GM18511 (cell line): ENCODE data around the gene DHRSX.
"Not testable (repeated sequence)": the region's sequence is repeated elsewhere in the genome, so short reads cannot be mapped to it uniquely, and the experiment has no call there.

ENCODE experiments used
- ATAC-seq: cut with Tn5 transposase; IDR thresholded peaks from one replicate; pipeline ENCODE4 v1.9.1; 2021; ENCODE audit warnings: mild to moderate bottlenecking, moderate library complexity; ENCODE audit not compliant: unreplicated experiment

The DHRSX gene

DNA sequence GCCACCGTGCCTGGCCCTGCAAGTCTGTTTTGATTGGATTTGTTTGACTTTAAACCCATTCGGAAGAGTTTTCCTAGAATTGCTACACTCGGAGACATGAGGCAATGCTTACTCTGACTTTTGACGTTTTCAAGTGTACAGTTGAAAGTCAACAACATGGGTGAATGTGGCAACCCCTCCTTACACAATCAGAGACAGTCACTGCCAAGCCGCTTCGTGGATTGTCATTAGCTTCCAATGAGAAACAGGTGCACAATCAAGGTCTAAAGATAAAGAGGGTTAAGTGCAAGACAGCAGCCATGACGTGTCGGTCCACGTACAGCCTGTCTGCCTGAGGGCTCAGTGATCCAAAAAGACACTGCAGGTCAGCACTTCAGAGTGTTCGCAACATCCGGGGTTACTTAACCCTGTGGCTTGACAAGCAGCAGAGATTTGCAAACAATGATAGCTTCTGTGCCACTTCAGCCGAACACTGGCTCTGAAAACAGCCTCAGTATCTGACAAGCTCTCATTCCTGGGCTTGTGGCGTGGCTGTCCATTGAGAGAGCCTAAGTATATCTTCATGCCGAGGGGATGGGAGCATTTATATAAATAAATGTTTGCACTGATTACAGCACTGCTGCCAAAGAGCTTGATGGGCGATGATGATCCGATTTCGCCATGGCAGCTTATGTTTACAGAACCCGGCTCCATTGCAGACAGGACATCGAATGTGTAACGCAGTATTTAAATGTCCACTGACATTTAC, 180.0 kb downstream of the DHRSX start:
- no peak for ATAC-seq

GRCh38 chrX:2320089-2320488, 180.7 kb downstream of the DHRSX start:
- no peak for ATAC-seq

GRCh38 chrX:2318371-2318770, 182.4 kb downstream of the DHRSX start:
- no peak for ATAC-seq

DNA sequence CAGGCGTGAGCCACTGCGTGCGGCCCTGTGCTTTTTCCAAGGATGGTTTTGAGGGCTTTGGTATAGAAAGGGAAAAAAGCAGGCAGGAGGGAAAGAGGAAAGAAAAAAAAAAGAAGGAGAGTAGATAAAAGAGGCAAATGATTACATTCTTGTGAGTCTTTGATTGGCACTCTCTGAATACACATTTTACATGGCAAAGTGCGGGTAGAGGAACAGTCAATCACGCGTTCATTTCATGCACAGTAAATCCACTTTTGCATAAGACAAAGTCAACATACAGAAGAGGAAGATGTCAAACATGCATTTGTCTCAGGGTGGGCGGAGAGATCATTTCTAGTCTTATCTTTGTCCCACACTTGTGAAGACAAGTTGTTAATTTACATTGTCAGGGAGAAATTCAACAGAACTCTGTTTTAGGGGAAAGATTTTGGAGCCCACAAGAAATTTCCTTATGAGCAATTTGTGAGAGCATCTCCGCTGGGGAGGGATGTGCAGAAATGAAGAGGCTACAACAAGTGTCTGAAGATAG, 183.2 kb downstream of the DHRSX start:
- no peak for ATAC-seq

GRCh38 chrX:2316534-2316933, 184.2 kb downstream of the DHRSX start:
- ATAC-seq, result no peak

DNA sequence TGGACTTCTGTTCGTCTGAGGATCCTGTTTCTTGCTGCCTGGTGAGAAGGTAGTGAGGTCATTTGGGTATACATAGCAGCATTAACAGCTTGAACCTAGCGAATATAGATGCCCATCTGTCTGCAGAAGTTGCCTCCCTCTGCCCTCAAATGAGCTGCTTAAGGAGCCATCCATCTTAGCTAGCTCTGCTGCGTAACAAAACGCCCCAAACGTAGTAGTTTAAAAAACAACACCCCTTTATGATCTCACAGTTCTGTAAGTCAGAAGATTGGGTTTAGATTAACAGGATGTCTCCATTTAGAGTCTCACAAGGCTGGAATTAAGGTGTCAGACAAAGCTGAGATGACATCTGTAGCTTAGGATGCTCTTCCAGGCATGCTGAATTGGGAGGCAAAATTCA, 185.3 kb downstream of the DHRSX start:
- ATAC-seq, result no peak

- no peak for ATAC-seq
Observed at GRCh38 chrX:2314831-2315365, 185.9 kb downstream of the DHRSX start.

DNA sequence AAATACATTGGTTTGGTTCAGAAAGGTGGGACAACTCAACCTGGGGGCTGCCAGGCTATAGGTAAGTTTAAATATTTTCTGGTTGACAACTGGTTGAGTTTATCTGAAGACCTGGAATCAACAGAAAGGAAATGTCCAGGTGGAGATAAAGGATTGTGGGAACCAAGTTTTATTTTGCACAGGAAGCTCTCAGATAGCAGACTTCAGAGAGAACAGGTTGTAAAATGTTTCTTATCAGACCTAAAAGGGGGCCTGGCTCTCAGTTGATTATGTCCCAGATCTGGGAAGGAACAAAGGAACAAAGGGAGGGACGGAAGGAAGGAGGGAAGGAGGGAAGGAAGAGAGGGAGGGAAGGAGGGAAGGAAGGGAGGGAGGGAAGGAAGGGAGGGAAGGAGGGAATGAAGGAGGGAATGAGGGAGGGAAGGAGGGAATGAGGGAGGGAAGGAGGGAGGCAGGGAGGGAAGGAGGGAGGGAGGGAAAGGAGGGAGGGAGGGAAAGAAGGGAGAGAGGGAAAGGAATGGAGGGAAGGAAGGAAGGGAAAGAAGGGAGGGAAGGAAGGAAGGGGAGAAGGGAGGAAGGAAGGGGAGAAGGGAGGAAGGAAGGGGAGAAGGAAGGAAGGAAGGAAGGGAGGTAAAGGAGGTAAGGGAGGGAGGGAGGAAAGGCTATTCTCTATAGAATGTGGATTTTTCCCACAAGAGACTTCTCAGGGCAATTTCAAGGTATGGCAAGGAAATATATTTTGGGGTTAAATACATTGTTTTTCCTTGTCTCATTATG, 186.7 kb downstream of the DHRSX start:
- ATAC-seq, result no peak

DNA sequence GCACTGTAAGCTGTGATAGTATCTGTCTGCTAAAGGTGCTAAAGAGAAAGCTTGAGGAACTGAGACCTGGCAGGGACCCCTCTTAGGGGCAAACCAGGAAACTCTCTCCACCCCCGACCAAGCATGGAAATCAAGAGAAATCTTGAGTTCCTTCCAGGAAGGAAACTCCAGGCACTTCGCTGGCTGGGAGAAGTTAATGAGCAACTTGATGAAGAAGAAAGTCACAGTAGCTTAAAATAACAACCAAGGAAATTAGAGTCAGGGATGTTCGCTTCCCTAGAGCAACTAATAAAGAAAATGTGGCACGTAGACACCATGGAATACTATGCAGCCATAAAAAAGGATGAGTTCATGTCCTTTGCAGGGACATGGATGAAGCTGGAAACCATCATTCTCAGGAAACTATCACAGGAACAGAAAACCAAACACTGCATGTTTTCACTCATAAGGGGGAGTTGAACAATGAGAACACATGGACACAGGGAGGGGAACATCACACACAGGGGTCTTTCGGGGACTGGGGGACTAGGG, 188.7 kb downstream of the DHRSX start:
- not testable (repeated sequence) for ATAC-seq

GRCh38 chrX:2311501-2311900, 189.3 kb downstream of the DHRSX start:
- no peak for ATAC-seq

GRCh38 chrX:2301901-2302300, 198.9 kb downstream of the DHRSX start:
- ATAC-seq, result no peak

DNA sequence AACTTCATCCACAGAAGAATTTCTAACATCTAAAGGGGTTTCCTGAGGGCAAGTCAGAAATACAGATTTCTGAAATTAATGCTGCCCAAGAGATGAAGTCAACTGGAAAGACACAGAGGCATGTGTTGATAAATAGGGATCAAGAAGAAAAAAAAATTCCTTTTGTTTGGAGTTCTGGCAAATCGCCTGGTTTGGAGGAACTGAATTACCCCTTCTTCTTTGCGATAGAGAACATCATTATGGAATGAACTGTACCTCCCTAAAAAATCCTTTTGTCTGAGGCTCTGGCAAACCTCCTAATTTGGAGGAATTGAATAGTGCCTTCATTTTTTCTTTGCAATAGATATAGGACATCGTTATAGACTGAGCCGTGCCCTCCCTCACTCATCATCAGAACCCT, 200.9 kb downstream of the DHRSX start:
- no peak for ATAC-seq

- ATAC-seq, result no peak
Observed at GRCh38 chrX:2286731-2287130, 214.0 kb downstream of the DHRSX start.

DNA sequence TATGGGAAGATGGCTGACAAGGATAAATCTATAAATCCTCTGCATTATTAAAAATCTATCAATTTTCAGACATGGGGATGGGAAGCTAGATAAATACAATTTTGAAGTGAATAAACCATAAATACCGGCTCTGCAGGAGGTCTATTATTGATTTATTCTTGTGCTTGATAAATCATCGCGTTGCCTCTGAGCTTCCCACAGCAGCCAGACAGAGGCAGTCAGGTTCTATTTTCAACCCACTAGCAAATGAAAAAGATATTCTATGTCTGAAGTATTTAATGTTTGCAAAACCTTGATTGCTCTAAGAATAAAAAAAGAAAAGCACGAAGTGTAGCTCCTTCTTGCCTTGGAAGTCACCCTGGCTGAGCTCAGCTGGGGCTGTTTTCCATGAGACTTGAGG, 216.2 kb downstream of the DHRSX start:
- no peak for ATAC-seq

DNA sequence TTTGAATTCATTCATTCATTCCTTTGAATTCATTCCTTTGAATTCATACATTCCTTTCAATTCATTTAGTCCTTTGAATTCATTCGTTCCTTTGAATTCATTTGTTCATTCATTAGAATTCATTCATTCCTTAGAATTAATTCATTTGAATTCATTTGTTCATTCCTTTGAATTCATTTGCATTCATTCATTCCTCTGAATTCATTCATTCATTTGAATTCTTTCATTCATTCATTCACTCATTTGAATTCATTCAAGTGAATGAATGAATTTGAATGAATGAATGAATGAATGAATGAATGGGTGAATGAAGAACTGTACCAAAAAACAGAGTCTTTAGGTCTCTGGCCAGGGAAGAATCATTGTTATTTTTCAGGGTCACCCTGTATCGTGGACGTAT, 216.6 kb downstream of the DHRSX start:
- ATAC-seq, result no peak

DNA sequence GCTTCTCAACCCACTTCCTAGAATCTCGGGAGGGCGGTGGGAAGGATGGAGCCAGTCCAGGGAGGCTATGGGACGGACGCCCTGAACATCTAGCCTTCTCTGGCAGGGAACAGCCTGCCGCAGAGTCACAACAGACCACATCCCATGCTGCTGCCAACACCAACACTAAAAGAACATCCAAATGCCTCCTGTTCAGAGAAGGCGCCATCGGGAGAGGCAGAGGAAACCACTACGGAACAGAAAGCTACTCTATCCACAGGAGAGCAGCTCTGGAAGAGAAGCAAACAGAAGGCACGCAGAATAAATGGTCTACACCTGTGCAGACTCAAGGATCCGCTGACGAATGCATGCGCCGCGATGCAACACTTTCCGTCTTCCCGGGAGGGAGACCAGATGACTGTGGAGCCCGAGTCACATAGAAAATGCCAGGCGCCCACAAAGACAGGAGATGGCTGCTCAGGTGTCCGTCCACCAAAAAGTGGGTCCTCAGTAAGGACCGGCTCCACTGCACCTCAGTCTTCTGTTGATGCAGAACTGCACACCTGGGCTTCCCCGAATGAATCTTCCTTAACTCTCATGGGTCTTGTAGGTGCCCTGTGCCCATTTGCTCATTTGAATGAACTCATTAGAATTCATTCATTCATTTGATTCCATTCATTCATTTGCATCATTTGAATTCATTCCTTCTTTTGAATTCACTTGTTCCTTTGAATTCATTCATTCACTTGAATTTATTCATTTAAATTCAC, 217.5 kb downstream of the DHRSX start:
- ATAC-seq, result no peak

DNA sequence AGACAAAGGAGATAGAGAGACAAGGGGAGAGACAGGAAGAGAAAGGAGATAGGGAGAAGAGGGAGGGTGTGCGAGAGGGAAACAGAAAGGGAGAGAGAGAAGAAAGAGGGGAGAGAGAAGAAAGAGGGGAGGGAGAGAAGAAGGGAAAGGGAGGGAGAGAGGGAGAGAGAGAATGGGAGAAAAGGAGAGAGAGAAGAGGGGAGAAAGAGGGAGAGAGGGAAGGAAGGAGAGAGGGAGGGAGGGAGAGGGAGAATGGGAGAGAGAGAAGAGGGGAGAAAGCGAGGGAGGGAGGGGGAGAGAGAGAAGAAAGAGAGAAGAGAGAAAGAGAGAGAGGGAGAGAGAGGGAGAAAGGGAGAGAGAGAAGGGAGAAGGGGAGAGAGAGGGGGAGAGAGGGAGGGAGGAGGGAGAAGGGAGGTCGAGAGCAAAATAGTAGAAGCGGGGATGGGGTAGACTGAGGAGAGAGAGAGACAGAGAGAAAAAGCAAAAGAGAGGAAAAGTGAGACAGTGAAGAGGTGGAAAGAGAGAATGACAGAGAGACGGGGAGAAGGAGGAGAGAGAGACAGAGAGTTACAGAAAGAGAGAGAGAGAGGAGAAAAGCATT, 218.2 kb downstream of the DHRSX start:
- ATAC-seq, result no peak

DNA sequence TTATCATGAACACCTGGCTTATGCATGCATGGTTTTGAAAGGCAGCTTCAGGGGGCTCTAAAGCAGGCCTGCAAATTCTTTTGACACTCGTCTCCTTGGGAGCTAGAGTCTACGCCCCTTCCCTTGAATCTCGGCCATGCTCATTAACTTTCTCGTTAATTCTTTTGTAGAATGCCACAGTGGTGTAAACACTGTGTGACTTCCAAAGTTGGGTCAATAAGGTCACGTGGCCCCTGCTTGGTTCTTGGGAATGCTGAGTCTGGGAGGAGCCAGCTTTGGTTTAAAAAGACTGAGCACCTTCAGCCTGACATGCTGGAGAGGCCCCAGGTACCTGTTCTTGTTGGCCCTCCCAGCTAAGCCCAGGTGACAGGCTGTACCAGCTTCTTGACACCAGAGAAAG, 228.4 kb downstream of the DHRSX start:
- no peak for ATAC-seq

GRCh38 chrX:2271595-2271994, 229.2 kb downstream of the DHRSX start:
- ATAC-seq, result not testable (repeated sequence)

DNA sequence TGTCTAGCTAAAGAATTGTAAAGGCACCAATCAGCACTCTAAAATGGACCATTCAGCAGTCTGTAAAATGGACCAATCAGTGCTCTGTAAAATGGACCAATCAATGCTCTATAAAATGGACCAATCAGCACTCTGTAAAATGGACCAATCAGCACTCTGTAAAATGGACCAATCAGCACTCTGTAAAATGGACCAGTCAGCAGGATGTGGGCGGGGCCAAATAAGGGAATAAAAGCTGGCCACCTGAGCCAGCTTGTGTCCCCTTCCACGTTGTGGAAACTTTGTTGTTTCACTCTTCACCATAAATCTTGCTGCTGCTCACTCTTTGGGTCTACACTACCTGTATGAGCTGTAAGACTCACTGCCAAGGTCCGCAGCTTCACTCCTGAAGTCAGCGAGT, 230.0 kb downstream of the DHRSX start:
- not testable (repeated sequence) for ATAC-seq

- ATAC-seq, result no peak
Observed at GRCh38 chrX:2267890-2268289, 232.9 kb downstream of the DHRSX start.
